HT1080 (cell line): ENCODE results near the gene CC2D2A. TPM values are rescaled to one million over a fixed set of nuclear protein-coding genes. Genes with fewer than 3 reads are reported as not detected.
A peak's percentile ranks its signal among the peaks of the same experiment; 100 is the strongest.

ENCODE experiments used
- DNase-seq: peaks from one replicate; pipeline ENCODE4 v3.0.0-alpha.2; 2015; ENCODE audit warnings: low read depth
- total RNA-seq: library from RNA; depleted of rRNA; stranded (reverse); fragments of >200 nt; shearing (Covaris generic); gene quantifications from 2 replicates; pipeline ENCODE4 v1.2.3, GENCODE V29; 2014

Gene CC2D2A
- total RNA-seq, 1 experiment from 2014 or later: 22.0 TPM

DNA sequence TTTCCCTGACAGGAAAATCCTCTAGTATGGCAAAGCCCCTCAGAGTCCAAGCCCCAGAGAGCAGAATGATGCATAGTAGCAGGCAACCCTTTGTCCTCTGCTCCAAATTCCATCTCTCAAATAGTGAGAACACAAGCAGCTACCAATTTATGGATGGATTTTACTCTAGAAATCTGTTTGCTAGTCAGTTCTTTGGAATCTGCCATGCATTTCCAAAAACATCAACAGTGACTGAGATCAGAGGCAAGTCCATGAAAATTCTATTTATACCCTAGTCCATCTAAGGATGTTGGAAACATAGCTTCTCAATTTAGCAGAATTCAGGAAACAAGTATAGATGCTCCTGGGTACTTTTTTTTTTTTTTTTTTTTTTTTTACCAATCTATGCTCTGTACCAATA, 10.0 kb upstream of the CC2D2A start:
- no peak for DNase-seq

DNA sequence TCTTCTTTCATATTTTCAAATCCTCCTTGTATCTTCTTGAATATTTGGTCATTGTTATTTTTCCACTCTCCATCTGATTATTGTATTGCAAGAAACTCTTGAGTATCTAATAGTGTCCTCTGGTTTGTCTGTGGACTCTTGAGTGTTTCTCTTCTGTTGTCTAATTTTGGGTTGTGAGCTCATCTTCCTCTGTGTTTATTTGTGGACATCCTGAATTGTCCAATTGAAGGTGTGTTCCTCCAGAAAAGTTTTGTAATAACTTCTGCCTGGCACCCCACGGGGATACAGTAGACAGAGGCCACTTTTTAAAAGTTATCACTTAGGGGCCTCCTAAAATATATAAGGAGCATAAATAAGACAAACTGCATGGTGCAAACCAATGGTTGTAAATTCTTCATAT, 3.1 kb upstream of the CC2D2A start:
- no peak for DNase-seq

DNA sequence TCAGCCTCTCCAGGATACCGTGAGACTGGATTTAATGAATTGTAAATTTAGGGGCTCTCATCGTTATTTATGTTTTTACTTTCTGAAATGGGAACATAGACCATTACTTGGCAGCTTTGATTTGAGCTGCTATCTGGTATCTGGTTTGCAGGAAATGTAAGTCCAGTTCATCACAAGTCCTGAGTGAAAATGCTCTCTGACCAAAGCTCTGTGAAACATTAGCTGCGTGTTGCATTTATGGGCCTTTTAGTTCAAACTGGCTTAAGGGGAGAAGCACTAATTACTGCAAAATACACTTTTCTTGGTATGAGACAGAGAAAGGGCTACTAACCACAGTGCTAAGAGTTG, 420 bp downstream of the CC2D2A start:
- DNase-seq: no peak

DNA sequence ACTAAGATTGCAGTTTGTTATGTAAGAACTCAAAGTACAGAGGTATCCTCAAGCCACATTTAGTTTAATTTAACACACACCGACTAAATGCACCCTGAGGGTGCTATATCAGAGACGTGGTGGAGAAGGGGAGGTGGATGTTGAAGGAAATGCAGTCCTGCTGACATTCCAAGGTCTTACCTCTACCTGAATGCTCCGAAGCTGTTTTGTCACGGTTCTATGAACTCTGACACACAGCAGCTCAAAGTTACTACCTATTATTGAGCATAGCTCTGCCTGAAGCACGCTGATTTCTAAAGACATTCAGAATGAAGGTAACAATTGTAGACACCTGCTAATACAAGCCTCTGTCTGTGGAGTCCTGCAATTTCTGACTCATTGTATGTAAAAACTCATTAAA, 6.7 kb downstream of the CC2D2A start:
- no peak for DNase-seq

DNA sequence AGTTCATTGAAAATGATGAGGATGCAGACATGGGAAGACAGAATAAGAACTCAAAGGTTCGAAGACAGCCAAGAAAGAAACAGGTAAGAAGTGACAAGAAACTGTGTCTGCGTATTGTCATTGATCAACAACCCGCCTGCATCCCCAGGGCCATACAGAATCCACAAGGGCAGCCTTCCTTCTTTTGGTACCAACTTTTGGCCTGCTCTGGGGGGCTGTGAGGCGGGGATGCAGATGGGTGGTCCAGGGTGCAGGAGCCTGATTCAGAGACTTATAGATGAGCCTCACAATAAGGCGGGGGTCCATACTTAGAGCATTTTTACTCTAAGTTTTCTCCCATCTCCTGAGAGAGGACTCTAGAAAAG, 9.0 kb downstream of the CC2D2A start:
- no peak for DNase-seq

DNA sequence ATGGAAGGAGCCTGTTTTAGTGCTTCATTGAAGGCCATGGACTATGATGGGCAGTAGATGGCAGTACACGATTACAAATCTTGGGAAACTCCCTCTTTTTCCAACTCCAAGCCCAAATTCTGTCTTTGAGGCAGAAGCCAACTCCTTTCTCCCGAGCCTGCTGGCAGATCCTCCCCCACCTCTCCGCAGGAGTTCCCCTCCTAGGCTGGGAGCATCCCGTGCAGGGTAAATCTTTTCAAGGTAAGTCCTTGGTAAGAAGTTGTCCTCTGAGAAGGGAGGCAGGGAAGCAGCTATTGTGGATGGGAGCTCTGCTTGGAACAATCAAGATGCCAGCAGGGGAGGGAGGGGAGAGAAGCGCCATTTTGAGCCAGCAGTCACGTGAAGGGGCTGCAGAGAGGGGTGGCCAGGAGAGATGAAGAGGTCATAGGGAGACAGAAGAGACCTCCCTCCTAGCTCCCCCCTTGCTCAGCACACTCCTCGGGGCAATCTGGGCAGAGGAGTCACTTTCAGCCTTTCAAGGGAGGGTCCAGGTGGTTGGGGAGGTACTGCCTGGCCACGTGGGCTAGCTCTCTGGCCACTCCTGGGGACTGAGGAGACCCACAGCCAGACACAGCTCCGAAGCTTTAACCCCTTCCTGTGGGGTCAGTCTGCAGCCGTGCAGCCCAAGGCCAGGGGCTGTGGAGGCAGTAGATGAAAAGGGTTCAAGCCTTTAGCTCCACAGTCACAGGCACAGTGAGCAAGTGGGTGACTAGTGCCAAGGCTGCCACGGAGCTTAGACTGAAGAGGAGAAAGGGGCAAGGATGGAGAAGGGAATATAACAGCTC, 9.6 kb downstream of the CC2D2A start:
- DNase-seq: peak; percentile 84

DNA sequence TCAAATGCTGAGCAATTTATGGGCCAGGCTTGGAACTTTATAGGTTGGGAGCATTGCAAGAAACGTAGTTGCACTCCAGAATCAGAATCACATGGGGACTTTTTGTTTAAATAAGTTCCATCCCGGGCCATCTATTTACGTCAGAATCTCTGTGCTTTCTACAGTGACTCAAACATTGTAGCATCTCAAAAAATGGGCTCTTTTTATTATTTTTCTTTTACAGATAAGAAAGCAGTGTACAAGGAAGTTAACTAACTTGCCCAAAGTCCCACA, 10.2 kb downstream of the CC2D2A start:
- no peak for DNase-seq

DNA sequence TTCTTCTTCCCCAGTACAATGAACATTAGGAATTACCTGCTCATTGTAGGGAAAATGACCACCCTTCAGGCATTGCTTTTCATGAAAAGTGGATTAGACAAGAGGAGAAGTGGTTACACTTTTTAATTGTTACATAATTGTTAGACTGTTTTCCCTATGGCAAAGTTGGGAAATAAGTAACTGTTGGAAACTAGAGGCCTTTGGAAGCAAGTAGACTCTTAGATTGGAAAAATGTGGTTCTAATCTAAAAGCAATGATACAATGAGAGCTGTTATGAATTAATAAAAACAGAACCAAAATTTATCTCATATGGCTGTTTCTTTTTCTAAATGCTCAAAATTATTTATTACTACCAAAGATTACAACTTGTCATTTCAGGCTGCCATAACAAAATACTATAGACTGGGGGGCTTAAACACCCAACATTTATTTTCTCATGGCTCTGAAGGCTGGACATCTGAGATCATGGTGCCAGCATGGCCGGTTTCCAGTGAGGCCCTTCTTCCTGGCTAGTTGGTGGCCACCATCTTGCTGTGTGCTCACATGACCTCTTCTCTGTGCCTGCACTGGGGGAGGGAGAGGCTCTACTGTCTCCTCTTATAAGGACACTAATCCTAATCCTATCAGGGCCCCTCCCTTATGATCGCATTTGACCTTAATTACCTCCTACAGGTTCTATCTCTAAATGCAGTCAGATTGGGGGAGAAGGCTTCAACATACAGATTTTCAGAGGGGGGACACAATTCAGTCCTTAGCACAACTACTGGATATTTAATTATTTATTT, 12.5 kb downstream of the CC2D2A start:
- DNase-seq: no peak

DNA sequence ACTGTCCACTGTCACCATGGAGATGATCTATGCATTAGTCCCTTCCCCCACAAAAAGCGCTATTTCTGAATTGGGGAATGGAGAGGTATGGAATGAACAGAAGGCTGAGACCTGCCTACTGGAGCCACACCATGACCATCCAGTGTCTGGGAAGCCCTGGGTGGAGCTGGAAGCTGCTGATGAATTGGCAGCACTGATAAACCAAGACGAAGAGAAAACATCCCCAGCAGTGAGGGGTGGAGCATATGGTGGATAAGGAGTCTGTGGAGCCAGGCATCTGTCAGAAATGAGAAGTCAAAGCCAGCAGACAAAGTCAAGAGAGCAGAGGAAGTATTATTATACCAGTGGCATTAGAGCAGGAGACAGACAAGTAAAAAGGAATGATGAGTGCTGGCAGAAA, 13.2 kb downstream of the CC2D2A start:
- no peak for DNase-seq

DNA sequence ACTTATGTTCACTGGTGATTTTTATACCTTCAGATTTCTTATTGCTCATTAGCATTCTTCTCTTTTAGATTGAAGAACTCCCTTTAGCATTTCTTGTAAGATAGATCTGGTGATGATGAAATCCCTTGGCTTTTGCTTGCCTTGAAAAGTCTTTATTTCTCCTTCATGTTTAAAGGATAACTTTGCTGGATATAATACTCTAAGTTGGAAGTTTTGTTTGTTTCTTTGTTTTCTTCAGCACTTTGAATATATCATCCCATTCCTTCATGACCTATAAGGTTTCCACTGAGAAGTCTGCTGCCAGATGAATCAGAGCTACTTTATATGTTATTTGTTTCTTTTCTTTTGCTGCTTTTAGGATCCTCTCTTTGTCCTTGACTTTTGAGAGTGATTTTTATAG, 18.5 kb downstream of the CC2D2A start:
- DNase-seq: no peak

DNA sequence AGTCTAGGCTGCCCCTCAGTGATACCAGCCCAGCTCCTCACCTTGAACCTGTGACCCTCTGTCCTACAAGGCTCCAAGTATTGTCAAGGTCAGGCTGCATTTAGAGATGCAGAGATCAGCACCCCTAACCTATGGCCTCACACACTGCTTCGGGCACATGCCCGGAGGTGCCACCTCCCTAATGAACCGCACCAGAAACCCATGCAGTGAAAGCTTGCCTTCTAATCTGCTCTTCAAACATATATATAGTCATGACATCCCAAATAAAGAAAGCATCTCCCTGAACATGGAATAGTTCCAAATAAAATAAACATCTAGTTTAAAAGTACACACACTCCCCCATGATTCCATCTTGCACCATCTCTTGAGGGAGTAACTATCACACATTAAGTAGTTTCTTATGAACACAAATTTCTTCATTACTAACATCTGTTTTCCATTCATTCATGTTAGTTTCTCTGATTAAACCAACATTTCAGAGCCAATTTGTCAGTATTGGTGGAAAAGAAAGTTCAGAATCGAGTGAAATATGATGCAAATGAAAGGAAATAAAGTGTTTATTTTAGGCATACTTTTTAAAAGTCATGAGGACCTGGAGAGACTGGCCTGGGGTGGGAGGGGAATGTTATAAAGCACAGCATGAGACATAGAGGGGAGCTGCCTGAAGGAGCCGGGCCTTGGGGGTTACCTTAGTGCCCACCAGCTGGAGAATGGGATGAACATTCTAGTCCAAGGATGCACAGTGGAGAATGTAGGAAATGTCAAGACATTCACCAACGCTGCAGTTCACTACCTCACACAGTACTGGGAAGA, 19.2 kb downstream of the CC2D2A start:
- no peak for DNase-seq

DNA sequence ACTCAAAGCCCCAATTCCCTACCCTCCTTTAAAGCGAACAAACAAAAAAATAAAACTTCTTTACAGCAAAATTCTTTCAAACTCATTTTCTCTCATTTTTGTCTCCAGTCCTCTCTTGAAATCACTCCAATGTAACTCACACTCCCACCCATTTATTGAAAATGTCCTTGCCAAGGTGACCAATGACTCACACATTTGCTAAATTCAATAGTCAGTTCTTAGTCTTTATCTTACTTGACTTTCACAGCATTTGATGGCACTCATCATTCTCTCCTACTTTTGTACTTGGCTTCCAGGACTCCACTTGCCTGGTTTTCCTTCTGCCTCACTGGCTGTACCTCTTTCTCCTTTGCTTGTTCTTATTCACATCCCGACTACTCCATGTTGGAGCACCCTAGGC, 19.9 kb downstream of the CC2D2A start:
- DNase-seq: no peak

DNA sequence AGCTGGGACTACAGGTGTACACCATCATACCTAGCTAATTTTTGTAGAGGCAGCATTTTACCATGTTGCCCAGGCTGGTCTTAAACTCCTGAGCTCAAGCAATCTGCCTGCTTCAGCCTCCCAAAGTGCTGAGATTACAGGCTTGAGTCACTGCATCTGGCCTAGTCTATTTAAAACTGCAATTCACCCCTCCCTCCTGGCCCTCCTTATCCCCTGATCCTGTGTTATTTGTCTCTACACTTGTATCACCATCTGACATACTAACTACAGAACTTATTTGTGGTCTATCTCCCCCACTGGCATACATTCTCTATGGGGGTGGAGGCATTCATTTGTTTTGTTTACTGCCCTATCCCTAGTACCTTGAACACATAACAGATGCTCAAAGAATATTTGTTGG, 23.7 kb downstream of the CC2D2A start:
- DNase-seq: no peak

DNA sequence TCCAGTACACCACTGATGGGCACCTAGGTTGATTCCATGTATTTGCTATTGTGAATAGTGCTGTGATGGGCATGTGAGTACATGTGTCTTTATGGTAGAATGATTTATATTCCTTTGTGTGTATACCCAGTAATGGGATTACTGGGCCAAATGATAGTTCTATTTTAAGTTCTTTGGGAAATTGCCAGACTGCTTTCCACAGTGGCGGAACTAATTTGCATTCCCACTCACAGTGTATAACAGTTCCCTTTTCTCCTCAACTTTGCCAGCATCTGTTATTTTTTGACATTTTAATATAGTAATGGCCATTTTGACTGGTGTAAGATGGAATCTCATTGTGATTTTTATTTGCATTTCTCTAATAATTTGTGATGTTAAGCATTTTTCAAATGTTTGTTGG, 25.9 kb downstream of the CC2D2A start:
- DNase-seq: no peak

DNA sequence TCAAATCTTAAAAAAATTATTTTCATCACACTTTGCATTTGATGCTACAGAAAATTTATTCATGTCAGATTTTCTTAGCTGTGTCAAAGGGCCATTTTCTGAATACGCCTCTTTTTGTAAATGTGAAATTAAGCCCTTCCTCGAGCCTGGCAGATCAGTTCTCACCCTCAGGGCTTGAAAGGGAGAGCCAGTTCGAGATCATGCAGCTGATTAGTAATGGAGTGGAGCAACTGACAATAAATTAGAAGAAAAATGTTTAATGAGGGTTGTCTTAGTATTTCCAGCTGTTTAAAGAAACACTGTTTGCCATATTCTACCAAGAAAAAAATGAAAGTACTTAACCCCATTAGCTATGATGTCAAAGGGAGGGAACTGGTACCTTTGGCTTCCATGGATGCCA, 28.7 kb downstream of the CC2D2A start:
- DNase-seq: no peak

DNA sequence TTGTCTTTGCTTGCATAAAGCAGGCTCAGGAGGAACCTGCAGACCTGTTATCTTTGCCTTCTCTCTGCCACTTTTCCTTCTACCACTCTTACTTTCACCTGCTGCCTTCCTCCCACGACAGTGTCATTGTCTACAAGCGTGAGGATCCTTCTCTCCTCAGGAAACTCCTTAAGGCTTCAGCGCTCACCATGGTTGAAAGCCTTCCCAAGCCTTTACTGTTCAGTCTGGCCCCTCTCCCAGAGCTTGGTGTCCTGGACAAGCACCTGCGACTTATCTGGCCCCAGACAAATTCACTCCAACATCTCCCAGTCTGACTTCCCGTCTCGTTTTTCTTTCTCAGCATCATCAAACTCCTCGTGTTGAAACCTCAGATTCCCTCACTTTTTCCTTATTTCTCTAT, 31.0 kb downstream of the CC2D2A start:
- DNase-seq: no peak

DNA sequence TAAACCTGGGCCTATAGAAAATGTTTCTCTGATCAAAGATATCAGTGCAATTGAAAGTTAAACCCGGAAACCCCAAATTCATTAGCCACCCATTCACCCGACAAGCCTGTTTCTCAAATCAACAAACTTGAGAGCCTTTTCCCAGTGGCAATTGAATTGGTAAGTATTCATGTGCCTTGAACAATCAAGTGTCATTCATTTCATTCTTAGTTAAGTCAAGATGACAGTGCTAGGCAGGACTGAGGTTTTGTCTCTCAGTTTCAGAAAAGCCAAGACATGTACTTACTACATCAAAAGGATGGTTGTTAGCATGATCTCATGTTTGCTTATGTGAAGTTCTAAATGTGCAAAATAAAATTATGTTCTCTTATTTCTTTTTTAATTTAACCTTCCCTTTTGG, 32.3 kb downstream of the CC2D2A start:
- DNase-seq: no peak

DNA sequence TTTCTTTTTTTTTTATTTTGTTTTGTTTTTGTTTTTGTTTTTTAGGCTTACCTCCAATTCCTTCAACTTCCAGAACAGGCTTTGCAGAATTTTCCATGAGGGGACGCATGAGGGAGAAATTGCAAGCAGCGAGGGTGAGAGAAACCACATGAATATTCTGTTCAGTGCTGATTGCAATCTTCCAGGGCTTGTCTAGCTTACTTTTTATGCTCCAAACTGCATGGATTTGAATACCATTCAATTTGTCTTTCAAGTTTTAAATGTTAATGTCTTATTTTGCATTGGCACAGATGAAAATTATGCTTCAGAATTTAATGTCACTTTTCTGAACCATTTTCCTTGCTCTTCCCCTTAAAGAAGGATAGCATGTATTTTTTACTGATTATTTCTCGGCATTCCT, 32.7 kb downstream of the CC2D2A start:
- DNase-seq: no peak

DNA sequence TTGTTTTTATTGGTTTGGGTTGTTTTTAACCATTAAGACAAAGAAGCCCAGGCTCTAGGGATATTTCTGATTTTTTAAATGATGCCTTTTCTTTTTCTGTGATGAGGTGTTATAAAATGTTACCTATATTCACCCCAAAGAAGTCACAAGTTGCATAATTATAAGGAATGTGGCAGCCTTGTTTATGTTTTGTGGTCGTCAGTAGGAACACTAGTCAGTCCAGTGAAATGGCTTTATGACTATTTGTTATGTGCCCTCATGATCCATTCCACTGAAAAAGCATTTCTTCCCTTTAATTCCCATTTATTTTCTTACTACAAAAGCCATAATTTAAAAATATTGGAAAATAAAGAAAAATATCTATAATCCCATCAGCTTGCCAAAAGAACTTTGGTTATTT, 34.4 kb downstream of the CC2D2A start:
- DNase-seq: no peak

DNA sequence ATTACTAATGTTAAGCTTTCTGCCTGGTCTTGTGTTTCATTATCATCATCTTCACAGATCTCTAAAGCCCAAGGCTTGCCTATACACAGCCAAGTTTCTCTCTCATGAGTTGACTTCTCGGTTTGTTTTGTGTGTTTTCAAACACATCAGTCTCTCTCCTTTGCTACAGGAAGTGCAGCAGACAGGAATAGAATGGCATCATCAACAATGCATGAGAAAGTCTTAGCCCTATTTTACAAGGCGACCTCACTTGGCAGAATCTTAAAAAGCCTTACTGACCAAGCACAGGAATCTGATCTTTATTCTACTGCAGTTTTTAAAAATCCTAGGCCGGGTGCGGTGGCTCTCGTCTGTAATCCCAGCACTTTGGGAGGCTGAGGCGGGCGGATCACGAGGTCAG, 36.8 kb downstream of the CC2D2A start:
- DNase-seq: peak; percentile 5

DNA sequence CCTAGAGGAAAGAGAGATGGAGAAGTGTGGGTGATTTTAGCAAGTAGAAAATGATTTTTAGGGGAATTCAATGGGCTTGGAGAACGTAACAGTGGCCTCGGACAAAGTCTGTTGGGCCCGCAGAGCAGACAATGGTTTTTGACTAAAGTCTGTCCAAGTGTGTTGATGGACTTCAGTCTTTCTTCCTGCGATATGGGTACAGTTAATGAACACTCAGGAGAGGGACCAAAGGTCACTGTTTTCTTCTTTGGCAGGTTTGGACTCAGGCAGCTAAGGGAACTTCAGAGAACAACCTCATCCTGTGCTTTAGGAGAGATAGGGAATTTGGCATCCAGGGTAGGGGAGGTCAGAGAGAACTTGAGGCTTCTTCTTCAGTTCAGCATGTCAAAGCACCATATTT, 38.0 kb downstream of the CC2D2A start:
- DNase-seq: no peak

DNA sequence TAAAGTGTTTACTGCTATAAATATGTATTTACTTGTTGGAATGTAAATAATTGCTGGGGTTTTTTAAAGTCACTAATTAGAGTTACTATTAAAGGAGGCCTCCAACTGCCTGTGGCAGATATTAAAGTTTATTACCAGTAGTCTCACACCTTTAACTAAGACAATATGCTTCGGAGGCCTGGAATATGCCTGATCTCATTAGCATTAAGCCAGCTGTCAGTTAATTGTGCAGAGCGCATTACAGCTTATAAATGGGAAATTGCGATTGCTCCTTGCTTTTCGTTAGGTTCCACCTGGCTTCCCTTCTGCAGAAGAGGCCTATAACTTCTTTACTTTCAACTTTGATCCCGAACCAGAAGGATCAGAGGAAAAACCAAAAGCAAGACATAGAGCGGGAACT, 41.3 kb downstream of the CC2D2A start:
- DNase-seq: no peak

DNA sequence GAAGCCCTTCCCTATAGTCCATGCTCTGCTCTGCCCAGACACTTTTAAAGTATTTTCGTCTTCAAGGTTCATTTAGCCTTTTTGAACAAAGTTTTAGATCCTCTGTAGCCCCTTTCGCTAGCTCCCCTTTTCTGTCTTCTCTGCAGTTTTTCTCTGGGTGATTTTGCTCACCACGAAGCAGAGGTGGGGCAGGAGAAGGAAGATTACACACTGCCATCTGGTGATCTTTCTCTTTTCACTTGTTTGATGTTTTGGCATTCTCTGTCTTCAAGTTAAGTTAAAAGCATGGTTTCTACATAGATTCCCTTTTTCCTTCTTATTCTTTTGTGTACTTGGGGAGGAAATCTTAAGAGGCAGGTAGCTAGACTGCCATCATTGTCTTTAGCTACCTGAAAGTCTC, 43.9 kb downstream of the CC2D2A start:
- no peak for DNase-seq
